Activated T-helper 17 cell treated with anti-CD3 and anti-CD28 coated beads, Interleukin-2, amount 50 U/mL, for 72 hours (primary cell): ENCODE measurements around the gene TAS2R40. TPM values are rescaled to one million over a fixed set of nuclear protein-coding genes. Genes with fewer than 3 reads are reported as not detected.
A peak's percentile ranks its signal among the peaks of the same experiment; 100 is the strongest.
"Not testable (repeated sequence)": the region's sequence is repeated elsewhere in the genome, so short reads cannot be mapped to it uniquely, and the experiment has no call there.

Source experiments
- ATAC-seq: fragments of 150-1000 bp; cut with Tn5 transposase; replicated peaks from 2 replicates; pipeline ENCODE4 v1.10.0; 2021; ENCODE audit warnings: mild to moderate bottlenecking, moderate library complexity
- H3K27ac Mint-ChIP-seq: one replicate; pipeline ENCODE4 v1.8.0; 2022; ENCODE audit warnings: mixed read lengths
- H3K27me3 Mint-ChIP-seq: one replicate; pipeline ENCODE4 v1.8.0; 2022; ENCODE audit warnings: mixed read lengths
- H3K36me3 Mint-ChIP-seq: one replicate; pipeline ENCODE4 v1.8.0; 2022; ENCODE audit warnings: low read depth, mild to moderate bottlenecking, mixed read lengths
- H3K4me1 Mint-ChIP-seq: one replicate; pipeline ENCODE4 v1.8.0; 2022; ENCODE audit warnings: mixed read lengths
- H3K4me3 Mint-ChIP-seq: one replicate; pipeline ENCODE4 v1.8.0; 2022; ENCODE audit warnings: mild to moderate bottlenecking, mixed read lengths
- H3K9me3 Mint-ChIP-seq: one replicate; pipeline ENCODE4 v1.8.0; 2022; ENCODE audit warnings: mixed read lengths
- total RNA-seq, 2 donors: library from RNA; stranded (reverse); gene quantifications; one replicate each; pipeline ENCODE4 v1.2.3, GENCODE V29; 2022

Gene TAS2R40
- not detected for total RNA-seq

DNA sequence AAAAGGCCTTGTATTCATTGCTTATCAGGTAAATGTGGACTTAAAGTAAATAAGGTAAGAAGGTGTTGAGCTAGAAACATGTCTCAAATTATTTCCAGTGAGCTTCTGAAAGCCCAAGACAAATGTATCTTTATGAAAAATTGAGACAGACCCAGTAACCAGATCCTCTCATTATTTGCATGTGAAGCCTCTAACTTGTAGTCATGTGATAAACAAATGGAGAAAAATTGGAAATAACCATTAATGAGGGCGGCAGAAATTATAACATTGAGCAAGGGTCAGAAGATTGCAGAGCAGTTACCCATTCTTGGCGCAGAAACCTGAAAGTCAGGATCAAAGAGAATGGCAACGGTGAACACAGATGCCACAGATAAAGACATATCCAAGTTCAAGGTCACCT is at the start of gene TAS2R40:
Gene TAS2R40 (plus strand): TSS at position 301 of the 400 bp plus-strand sequence. CDS start 42 bp downstream, at position 343.
- H3K9me3 Mint-ChIP-seq: no peaks in the 10 kb centered on the region
- H3K27ac Mint-ChIP-seq: no peak within 1 kb of the TSS
- no peaks in the 10 kb centered on the region for H3K4me1 Mint-ChIP-seq
- peaks cover 32% of the 10 kb centered on the region for H3K27me3 Mint-ChIP-seq
- no peak for ATAC-seq
- H3K36me3 Mint-ChIP-seq: no peaks in the 10 kb centered on the region
- H3K4me3 Mint-ChIP-seq: no peak within 1 kb of the TSS

GRCh38 chr7:143172354-143172753 is 49.5 kb upstream of the TAS2R40 start:
- H3K36me3 Mint-ChIP-seq: no peaks in the 10 kb centered on the region

DNA sequence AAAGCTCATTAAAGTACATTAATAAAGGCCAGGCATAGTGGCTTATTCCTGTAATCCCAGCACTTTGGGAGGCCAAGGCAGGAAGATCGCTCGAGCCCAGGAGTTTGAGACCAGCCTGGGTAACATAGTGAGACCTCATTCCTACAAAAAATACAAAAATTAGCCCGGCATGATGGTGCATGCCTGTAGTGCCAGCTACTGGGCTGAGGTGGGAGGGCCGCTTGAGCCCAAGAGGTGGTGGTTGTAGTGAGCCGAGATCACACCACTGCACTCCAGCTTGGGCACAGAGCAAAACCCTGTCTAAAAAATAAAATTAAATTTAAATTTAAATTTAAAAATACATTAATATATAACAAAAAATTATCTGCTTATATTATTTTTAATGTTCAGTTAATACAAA is 45.7 kb upstream of the TAS2R40 start:
- Mint-ChIP-seq H3K9me3 (peaks cover 4% of the 10 kb centered on the region), H3K27ac (no peak overlapping the region), H3K4me3 (no peak overlapping the region), H3K27me3 (peaks cover 6% of the 10 kb centered on the region), H3K36me3 (no peaks in the 10 kb centered on the region), H3K4me1 (no peaks in the 10 kb centered on the region)
- ATAC-seq: no peak

More at GRCh38 chr7:143172354-143172753, 49.5 kb upstream of the TAS2R40 start:
- peaks cover 13% of the 10 kb centered on the region for H3K27me3 Mint-ChIP-seq
- no peaks in the 10 kb centered on the region for H3K9me3 Mint-ChIP-seq
- no peak for ATAC-seq
- no peak overlapping the region for H3K4me3 Mint-ChIP-seq
- no peaks in the 10 kb centered on the region for H3K4me1 Mint-ChIP-seq
- H3K27ac Mint-ChIP-seq: no peak overlapping the region

GRCh38 chr7:143177374-143178119 is 44.3 kb upstream of the TAS2R40 start:
- H3K4me1 Mint-ChIP-seq: no peaks in the 10 kb centered on the region
- H3K27ac Mint-ChIP-seq: no peak overlapping the region
- ATAC-seq: no peak
- no peaks in the 10 kb centered on the region for H3K36me3 Mint-ChIP-seq
- H3K9me3 Mint-ChIP-seq: peaks cover 4% of the 10 kb centered on the region
- peaks cover 8% of the 10 kb centered on the region for H3K27me3 Mint-ChIP-seq
- no peak overlapping the region for H3K4me3 Mint-ChIP-seq

GRCh38 chr7:143180771-143181170 is 41.1 kb upstream of the TAS2R40 start:
- not testable (repeated sequence) for H3K27ac Mint-ChIP-seq, H3K36me3 Mint-ChIP-seq, H3K4me3 Mint-ChIP-seq, H3K4me1 Mint-ChIP-seq, H3K9me3 Mint-ChIP-seq, ATAC-seq
- H3K27me3 Mint-ChIP-seq: peaks cover 18% of the 10 kb centered on the region

- no peak for ATAC-seq
- Mint-ChIP-seq H3K27ac (no peak overlapping the region), H3K4me1 (no peaks in the 10 kb centered on the region), H3K36me3 (no peaks in the 10 kb centered on the region), H3K27me3 (peaks cover 22% of the 10 kb centered on the region), H3K4me3 (no peak overlapping the region), H3K9me3 (peaks cover 4% of the 10 kb centered on the region)
Observed at GRCh38 chr7:143181349-143181748, 40.5 kb upstream of the TAS2R40 start.

GRCh38 chr7:143183024-143183423 is 38.8 kb upstream of the TAS2R40 start, which contains the start of gene TAS2R39:
Gene TAS2R39 (plus strand): TSS chr7:143183419. CDS start chr7:143183419, 0 bp downstream.
- no peak for ATAC-seq
- H3K4me3 Mint-ChIP-seq: no peak within 1 kb of the TSS
- no peaks in the 10 kb centered on the region for H3K4me1 Mint-ChIP-seq
- no peaks in the 10 kb centered on the region for H3K36me3 Mint-ChIP-seq
- no peak within 1 kb of the TSS for H3K27ac Mint-ChIP-seq
- peaks cover 26% of the 10 kb centered on the region for H3K27me3 Mint-ChIP-seq
- H3K9me3 Mint-ChIP-seq: peaks cover 2% of the 10 kb centered on the region

- no peaks in the 10 kb centered on the region for H3K4me1 Mint-ChIP-seq
- no peak overlapping the region for H3K27ac Mint-ChIP-seq
- ATAC-seq: no peak
- no peak overlapping the region for H3K4me3 Mint-ChIP-seq
- no peaks in the 10 kb centered on the region for H3K9me3 Mint-ChIP-seq
- H3K36me3 Mint-ChIP-seq: no peaks in the 10 kb centered on the region
- H3K27me3 Mint-ChIP-seq: peaks cover 23% of the 10 kb centered on the region
Observed at GRCh38 chr7:143185551-143185950, 36.3 kb upstream of the TAS2R40 start.

DNA sequence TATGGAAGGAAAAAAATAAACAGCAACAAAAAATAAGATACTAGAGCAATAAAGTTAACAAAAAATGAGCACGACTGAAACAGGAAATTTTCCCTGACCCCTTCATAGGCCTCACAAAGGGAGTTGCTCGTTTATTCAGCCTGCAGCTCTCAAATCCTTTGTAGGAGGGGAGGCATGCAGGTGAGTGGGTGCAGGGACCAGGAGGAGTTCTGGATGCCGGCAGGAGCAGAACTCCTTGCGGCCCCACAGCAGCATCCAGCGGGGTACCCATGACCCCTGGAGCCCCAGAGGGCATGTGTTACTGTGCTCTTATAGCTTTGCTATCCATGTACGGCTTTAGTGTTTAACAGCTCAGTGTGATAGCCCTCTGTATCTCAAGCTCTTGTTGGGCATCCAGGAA is 32.8 kb upstream of the TAS2R40 start:
- ATAC-seq: no peak
- no peaks in the 10 kb centered on the region for H3K9me3 Mint-ChIP-seq

GRCh38 chr7:143193880-143194279 is 28.0 kb upstream of the TAS2R40 start:
- no peaks in the 10 kb centered on the region for H3K9me3 Mint-ChIP-seq
- H3K36me3 Mint-ChIP-seq: no peaks in the 10 kb centered on the region
- no peak overlapping the region for H3K27ac Mint-ChIP-seq
- H3K27me3 Mint-ChIP-seq: peaks cover 17% of the 10 kb centered on the region
- no peak overlapping the region for H3K4me3 Mint-ChIP-seq
- ATAC-seq: no peak
- no peaks in the 10 kb centered on the region for H3K4me1 Mint-ChIP-seq

More for the DNA sequence above, 32.8 kb upstream of the TAS2R40 start:
- Mint-ChIP-seq H3K27me3 (peaks cover 15% of the 10 kb centered on the region), H3K4me1 (no peaks in the 10 kb centered on the region), H3K4me3 (no peak overlapping the region), H3K36me3 (no peaks in the 10 kb centered on the region), H3K27ac (no peak overlapping the region)

DNA sequence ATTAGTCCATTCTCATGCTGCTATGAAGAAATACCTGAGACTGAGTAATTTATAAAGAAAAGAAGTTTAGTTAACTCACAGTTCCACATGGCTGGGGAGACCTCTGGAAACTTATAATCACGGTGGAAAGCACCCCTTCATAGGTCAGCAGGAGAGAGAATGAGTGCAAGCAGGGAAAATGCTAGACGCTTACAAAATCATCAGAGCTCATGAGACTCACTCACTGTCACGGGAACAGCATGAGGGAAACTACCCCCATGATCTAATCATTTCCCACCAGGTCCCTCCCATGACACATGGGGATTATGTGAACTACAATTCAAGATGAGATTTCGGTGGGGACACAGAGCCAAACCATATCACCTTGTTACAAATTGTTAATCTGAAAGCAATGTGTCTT is 22.8 kb upstream of the TAS2R40 start:
- Mint-ChIP-seq H3K4me3 (no peak overlapping the region), H3K9me3 (no peaks in the 10 kb centered on the region), H3K36me3 (no peaks in the 10 kb centered on the region), H3K27ac (no peak overlapping the region), H3K4me1 (no peaks in the 10 kb centered on the region), H3K27me3 (peaks cover 25% of the 10 kb centered on the region)
- no peak for ATAC-seq

DNA sequence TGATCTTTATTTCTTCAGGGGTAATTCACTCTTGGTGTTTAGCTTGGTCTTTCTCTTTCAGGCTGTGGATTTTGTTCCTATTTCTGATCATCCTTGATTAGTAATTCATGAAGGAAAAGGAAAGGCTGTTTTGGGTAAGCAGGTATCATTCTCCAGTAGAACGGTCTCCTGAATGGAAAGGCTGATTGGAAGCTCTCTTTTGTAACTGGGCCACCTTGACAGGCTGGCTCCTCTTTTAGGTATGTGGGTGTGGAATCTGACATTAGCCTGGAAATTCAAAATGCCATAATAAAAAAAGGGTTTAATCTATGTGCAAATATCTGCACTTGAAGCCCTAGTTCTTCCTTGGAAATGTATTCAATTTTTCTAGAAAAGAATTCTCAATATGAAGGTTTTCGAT is 19.7 kb upstream of the TAS2R40 start:
- no peak for ATAC-seq
- H3K4me3 Mint-ChIP-seq: no peak overlapping the region
- H3K27ac Mint-ChIP-seq: no peak overlapping the region
- peaks cover 22% of the 10 kb centered on the region for H3K27me3 Mint-ChIP-seq
- H3K36me3 Mint-ChIP-seq: no peaks in the 10 kb centered on the region
- H3K9me3 Mint-ChIP-seq: no peaks in the 10 kb centered on the region
- H3K4me1 Mint-ChIP-seq: peaks cover 9% of the 10 kb centered on the region

DNA sequence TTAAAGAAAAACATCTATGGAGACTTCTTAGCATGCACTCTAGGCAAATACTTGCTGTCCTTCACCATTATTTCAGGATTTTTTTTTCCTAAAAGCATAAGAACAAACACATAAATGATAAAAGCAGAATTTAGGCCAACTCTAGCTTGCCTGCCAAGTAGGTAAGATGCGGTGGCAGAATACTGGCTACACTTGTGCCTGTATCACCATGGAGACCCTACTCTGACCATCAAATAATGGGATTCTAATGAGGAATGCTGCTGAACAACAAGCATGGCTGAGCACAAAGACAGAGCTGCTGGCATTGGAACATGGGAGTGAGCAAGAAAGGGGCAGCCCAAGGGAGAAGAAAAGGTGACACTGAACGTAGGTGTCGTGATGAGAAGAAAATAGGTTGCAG is 18.5 kb upstream of the TAS2R40 start:
- no peaks in the 10 kb centered on the region for H3K36me3 Mint-ChIP-seq
- no peak overlapping the region for H3K27ac Mint-ChIP-seq
- H3K27me3 Mint-ChIP-seq: peaks cover 12% of the 10 kb centered on the region
- H3K4me1 Mint-ChIP-seq: peaks cover 9% of the 10 kb centered on the region
- no peak overlapping the region for H3K4me3 Mint-ChIP-seq
- no peaks in the 10 kb centered on the region for H3K9me3 Mint-ChIP-seq
- ATAC-seq: no peak

DNA sequence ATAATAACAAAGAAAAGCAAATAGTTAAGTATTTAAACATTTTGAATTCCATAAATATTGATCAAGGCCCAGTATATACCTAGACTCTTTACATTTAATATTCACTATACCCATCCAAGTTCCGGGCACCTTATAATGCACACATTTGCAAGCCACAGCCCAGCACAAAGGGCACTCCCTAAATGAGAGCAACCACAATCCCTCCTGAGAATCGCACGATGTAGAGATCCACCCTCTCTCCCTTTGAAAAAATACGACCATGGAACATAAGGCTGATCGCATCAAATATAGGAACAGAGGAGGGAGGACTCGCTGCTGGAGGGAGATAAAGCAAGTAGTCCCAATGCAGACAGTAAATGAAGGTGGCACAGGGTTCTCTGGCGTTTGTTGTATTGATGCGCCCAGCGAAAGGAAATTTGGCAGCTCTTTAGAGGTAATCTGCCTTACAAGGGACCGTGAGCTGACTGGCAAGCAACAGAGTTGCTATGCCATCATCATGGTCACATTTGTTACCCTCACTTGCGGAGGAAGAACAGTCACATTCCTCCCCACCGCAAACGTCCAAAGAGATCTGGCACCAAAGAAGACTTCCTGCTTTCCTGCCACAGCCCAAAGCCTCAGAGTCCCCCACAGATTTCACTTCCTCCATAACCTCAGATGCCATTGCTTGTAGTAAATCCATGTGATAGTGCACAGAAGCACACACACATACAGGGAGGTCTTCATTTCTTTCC is 16.1 kb upstream of the TAS2R40 start:
- Mint-ChIP-seq H3K27ac (peak overlapping the region; percentile 4), H3K4me1 (peaks cover 9% of the 10 kb centered on the region), H3K27me3 (peaks cover 4% of the 10 kb centered on the region), H3K4me3 (peak overlapping the region; percentile 1), H3K9me3 (no peaks in the 10 kb centered on the region), H3K36me3 (no peaks in the 10 kb centered on the region)
- ATAC-seq: peak; percentile 87

DNA sequence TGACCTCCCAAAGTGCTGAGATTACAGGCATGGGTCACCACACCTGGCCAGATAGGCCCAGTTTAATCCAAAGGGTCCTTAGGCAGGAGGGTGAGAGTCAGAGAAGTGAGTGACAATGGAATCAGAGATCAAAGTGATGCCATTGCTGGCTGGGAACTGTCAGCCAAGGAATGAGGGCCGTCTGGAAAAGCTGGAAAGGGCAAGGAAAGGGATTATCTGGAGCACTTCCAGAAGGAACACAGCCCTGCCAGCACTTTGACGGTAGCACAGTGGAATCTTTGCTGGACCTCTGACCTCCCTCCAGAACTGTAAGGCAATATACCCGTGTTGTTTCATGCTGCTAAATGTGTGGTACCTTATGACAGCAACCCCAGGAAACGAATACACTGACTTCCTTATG is 11.3 kb upstream of the TAS2R40 start:
- Mint-ChIP-seq H3K27ac (no peak overlapping the region), H3K4me3 (no peak overlapping the region), H3K9me3 (no peaks in the 10 kb centered on the region), H3K36me3 (no peaks in the 10 kb centered on the region), H3K4me1 (peaks cover 8% of the 10 kb centered on the region), H3K27me3 (no peaks in the 10 kb centered on the region)
- no peak for ATAC-seq
